HepG2 (cell line): Measurements from ENCODE around the gene ATP8A1. TPM values are rescaled to one million over a fixed set of nuclear protein-coding genes. Genes with fewer than 3 reads are reported as not detected.

Source experiments
- ATAC-seq: fragments of 200-7000 bp; cut with Tn5 transposase; 3 replicates; pipeline ENCODE4 v1.9.1; 2020; ENCODE audit warnings: mild to moderate bottlenecking, moderate library complexity
- BruUV-seq: library from RNA; stranded (reverse); fragments of 400-500 nt; replicated peaks from 2 replicates; lab custom pipeline; 2021; lab: Mats Ljungman, UMichigan
- CTCF ChIA-PET: fragments of 300-600 bp; formaldehyde crosslinking; extraction: SDS; loops from one replicate; lab custom pipeline; 2021; ENCODE audit warnings: low total read pairs, inconsistent platforms, low intra/inter-chr PET ratio; lab: Yijun Ruan, JAX
- POLR2A ChIA-PET: fragments of 350-600 bp; sonication (Branson Sonifier 250); formaldehyde crosslinking; loops from one replicate; lab custom pipeline; 2020; ENCODE audit warnings: antibody characterized with exemption, inconsistent platforms; lab: Yijun Ruan, JAX
- DNase-seq: peaks from one replicate; pipeline ENCODE4 v3.0.0-alpha.2; 2015; ENCODE audit warnings: low spot score
- FAIRE-seq: peaks from 3 replicates; lab custom pipeline; 2011; peaks lifted over from hg19 to GRCh38; lab: Jason Lieb, UNC
- H2AFZ ChIP-seq: one replicate; pipeline ENCODE4 v1.6.1; 2011; ENCODE audit warnings: low read length, inconsistent platforms
- H3K27ac ChIP-seq: fragments of 300-600 bp; 3 replicates; pipeline ENCODE4 v1.8.0; 2011; ENCODE audit warnings: mixed run types, mild to moderate bottlenecking, mixed read lengths, low read length, inconsistent platforms; ENCODE audit not compliant: insufficient read depth; ENCODE audit errors: extremely low read length
- H3K27me3 ChIP-seq, 2 experiments: fragments of 200-600 bp in 1 of 2; 2 replicates in 1 of 2; 3 replicates in 1 of 2; pipeline versions ENCODE4 v1.6.0 to v1.8.0; 2011; ENCODE audit warnings: low read length in 2 of 2, mild to moderate bottlenecking in 2 of 2, moderate library complexity in 2 of 2, inconsistent platforms in 1 of 2; ENCODE audit not compliant: insufficient read depth in 2 of 2, control insufficient read depth in 1 of 2
- H3K36me3 ChIP-seq, 2 experiments: fragments of 200-600 bp in 1 of 2; replicated peaks in 1 of 2; 2 replicates in 1 of 2; 3 replicates in 1 of 2; pipeline versions ENCODE4 v1.5.1 to v1.8.0; 2011; ENCODE audit warnings: low read length in 2 of 2, inconsistent platforms in 1 of 2; ENCODE audit not compliant: insufficient read depth in 2 of 2, control insufficient read depth in 1 of 2
- H3K4me1 ChIP-seq: 2 replicates; pipeline ENCODE4 v1.5.1; 2012; ENCODE audit warnings: low read length, inconsistent platforms; ENCODE audit not compliant: insufficient read depth
- H3K4me2 ChIP-seq: 2 replicates; pipeline ENCODE4 v1.6.0; 2011; ENCODE audit warnings: low read depth, low read length, inconsistent platforms
- H3K4me3 ChIP-seq, 3 experiments: fragments of 200-600 bp in 1 of 3; sonication (generic), shearing (Covaris generic) in 1 of 3; replicated peaks in 1 of 3; 2 replicates each; pipeline ENCODE4 v1.5.1; 2011 to 2016; ENCODE audit warnings: low read length in 3 of 3, inconsistent platforms in 2 of 3, low read depth in 2 of 3, mild to moderate bottlenecking in 2 of 3, control low read depth in 1 of 3, mixed read lengths in 1 of 3; ENCODE audit not compliant: insufficient read depth in 1 of 3
- H3K79me2 ChIP-seq: one replicate; pipeline ENCODE4 v1.6.1; 2011; ENCODE audit warnings: low read length, inconsistent platforms; ENCODE audit not compliant: insufficient read depth
- H3K9ac ChIP-seq: 2 replicates; pipeline ENCODE4 v1.6.0; 2011; ENCODE audit warnings: mild to moderate bottlenecking, low read depth, low read length, inconsistent platforms; ENCODE audit not compliant: insufficient read depth
- H3K9me3 ChIP-seq: 2 replicates; pipeline ENCODE4 v1.5.1; 2012; ENCODE audit warnings: mild to moderate bottlenecking, low read length
- H4K20me1 ChIP-seq: 2 replicates; pipeline ENCODE4 v1.6.0; 2011; ENCODE audit warnings: inconsistent platforms, mild to moderate bottlenecking, low read length, moderate library complexity; ENCODE audit not compliant: insufficient read depth
- GATA4 ChIP-seq: sonication (generic); IDR thresholded peaks from 2 replicates; pipeline ENCODE4 v1.6.1; 2016; ENCODE audit warnings: antibody characterized with exemption, low read depth, borderline replicate concordance
- GTF3A ChIP-seq: sonication (generic); formaldehyde crosslinking; conservative IDR thresholded peaks from 2 replicates; pipeline ENCODE4 v1.4.0; 2020; ENCODE audit warnings: mild to moderate bottlenecking, missing genetic modification reagents
- MEF2D ChIP-seq: sonication (generic); formaldehyde crosslinking; IDR thresholded peaks from 2 replicates; pipeline ENCODE4 v1.5.1; 2020; ENCODE audit warnings: mild to moderate bottlenecking, missing genetic modification reagents
- MIXL1 ChIP-seq: IDR thresholded peaks from 2 replicates; pipeline ENCODE4 v1.6.1; 2016
- MTF2 ChIP-seq: sonication (generic); formaldehyde crosslinking; IDR thresholded peaks from 2 replicates; pipeline ENCODE4 v1.5.0; 2020; ENCODE audit warnings: missing genetic modification reagents, borderline replicate concordance
- SALL2 ChIP-seq: sonication (generic); formaldehyde crosslinking; IDR thresholded peaks from 2 replicates; pipeline ENCODE4 v1.8.1; 2023; ENCODE audit warnings: mild to moderate bottlenecking, missing genetic modification reagents, inconsistent platforms
- SMAD1 ChIP-seq: sonication (generic); formaldehyde crosslinking; IDR thresholded peaks from 2 replicates; pipeline ENCODE4 v1.4.0; 2020; ENCODE audit warnings: missing genetic modification reagents, low read depth, mild to moderate bottlenecking, borderline replicate concordance
- ZNF605 ChIP-seq: sonication (generic); formaldehyde crosslinking; IDR thresholded peaks from 2 replicates; pipeline ENCODE4 v1.8.0; 2022; ENCODE audit warnings: mild to moderate bottlenecking, missing genetic modification reagents
- ZNF616 ChIP-seq: sonication (generic); formaldehyde crosslinking; IDR thresholded peaks from 2 replicates; pipeline ENCODE4 v1.5.0; 2020; ENCODE audit warnings: low read depth, mild to moderate bottlenecking, missing genetic modification reagents
- ZNF737 ChIP-seq: sonication (generic); formaldehyde crosslinking; IDR thresholded peaks from 2 replicates; pipeline ENCODE4 v1.5.0; 2020; ENCODE audit warnings: missing genetic modification reagents, mild to moderate bottlenecking, borderline replicate concordance
- WGBS: methylation state at CpG from one replicate; pipeline ENCODE4 v1.1.6; 2017; ENCODE audit warnings: low lambda C conversion rate; 5-methylcytosine and 5-hydroxymethylcytosine counted together
- in situ Hi-C: cut with HindIII; loops from 2 replicates; pipeline ENCODE4 v1.10.0; 2017; ENCODE audit warnings: low pct_unique_long_range_greater_than_20kb; ENCODE audit not compliant: extremely low pct_ligation_motif_present
- intact Hi-C: fragments of 100-400 bp; cut with micrococcal nuclease; formaldehyde crosslinking; loops from one replicate; pipeline ENCODE4 v1.10.0; 2022; ENCODE audit not compliant: unreplicated experiment
- polyA plus RNA-seq, 8 experiments: library from polyadenylated mRNA; depleted of rRNA in 3 of 8; stranded (reverse) in 7 of 8; unstranded in 1 of 8; fragments of >200 nt; fragmentation: Illumina TruSeq in 4 of 8; extraction: Trizol in 4 of 8; gene quantifications; 2 replicates each; pipeline versions ENCODE4 v1.2.1 to v1.2.3, GENCODE V29; 2011 to 2016; ENCODE audit warnings: low read depth in 4 of 8, missing spikeins in 1 of 8, mixed read lengths in 1 of 8; ENCODE audit not compliant: insufficient read depth in 1 of 8
- total RNA-seq, 5 experiments: library from RNA; depleted of rRNA; stranded (reverse); fragments of >200 nt; fragmentation: Illumina TruSeq; extraction: Trizol; gene quantifications; 2 replicates each; pipeline ENCODE4 v1.2.3, GENCODE V29; 2016; ENCODE audit warnings: low read depth in 1 of 5

The ATP8A1 gene
- total and polyA plus RNA-seq, 2 of the 13 experiments (the other 11 are each of a cell fraction or from before 2014, with no cell fraction given), result 1.7 to 6.2 TPM

DNA sequence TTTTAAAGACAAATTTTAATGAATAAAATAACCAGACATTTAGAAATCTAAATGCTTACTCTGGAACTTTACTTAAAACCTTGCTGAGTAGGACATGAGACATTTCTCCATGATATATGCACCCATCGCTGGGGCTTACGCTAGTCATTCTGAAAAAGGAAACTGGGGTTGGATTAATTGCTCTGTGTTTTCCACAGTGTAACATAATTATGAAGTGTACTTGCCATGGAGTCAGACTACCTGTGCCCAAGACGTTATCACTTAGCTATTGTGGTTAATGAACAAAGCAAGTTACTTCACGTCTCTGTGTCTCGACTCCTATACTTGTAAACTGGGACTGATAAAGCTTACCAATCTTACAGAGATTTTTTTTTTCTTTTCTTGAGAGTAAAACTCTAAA, 211.9 kb downstream of the ATP8A1 start:
- no peak for FAIRE-seq
- no peak for ATAC-seq
- intact Hi-C loops, result no loop called here
- Histone ChIP-seq H3K9ac (no peak overlapping the region), H3K9me3 (no peaks in the 10 kb centered on the region), H3K36me3 (no peaks in the 10 kb centered on the region), H3K4me3 (no peak overlapping the region), H3K79me2 (no peaks in the 10 kb centered on the region), H3K27ac (no peak overlapping the region), H3K27me3 (no peaks in the 10 kb centered on the region), H4K20me1 (no peaks in the 10 kb centered on the region), H3K4me2 (no peak overlapping the region), H2AFZ (no peak overlapping the region), H3K4me1 (no peaks in the 10 kb centered on the region)
- POLR2A ChIA-PET, result no interaction called here
- no peak for DNase-seq
- WGBS, result 85% methylated on average over 5 of the region's 5 CpGs
- in situ Hi-C loops, result no loop called here
- CTCF ChIA-PET, result no interaction called here
- TF ChIP-seq ZNF616 (CRISPR knock-in tag) (no peak), GTF3A (no peak), GATA4 (no peak), MIXL1 (CRISPR knock-in tag) (no peak), SMAD1 (CRISPR knock-in tag) (no peak), ZNF737 (CRISPR knock-in tag) (no peak)
- BruUV-seq, result no TSS peak

DNA sequence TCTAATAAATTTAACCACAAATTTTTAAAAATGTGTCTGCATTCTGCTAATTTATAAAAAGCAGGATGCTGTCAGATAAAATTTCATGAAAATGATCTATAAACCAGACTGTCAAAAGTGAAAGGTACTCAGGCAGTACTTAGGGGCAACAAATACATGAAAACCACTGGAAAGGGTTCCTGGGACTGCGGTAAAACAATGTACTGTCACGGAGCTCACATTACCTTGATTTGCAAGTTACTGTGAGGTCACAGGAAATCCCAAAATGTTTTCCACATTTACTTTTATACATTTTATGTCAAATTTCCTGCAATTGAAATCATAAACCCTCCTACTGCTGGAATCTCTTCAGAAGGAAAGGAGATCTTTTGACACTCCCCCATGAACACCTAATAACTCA, 214.3 kb downstream of the ATP8A1 start:
- CTCF ChIA-PET, result no interaction called here
- TF ChIP-seq SALL2 (no peak), MEF2D (no peak), ZNF605 (no peak), MTF2 (CRISPR knock-in tag) (no peak)
- TF ChIP-seq, all 625 proteins: peak for 0
- Histone ChIP-seq H3K27me3 (no peaks in the 10 kb centered on the region), H4K20me1 (no peaks in the 10 kb centered on the region), H3K27ac (no peak overlapping the region), H3K79me2 (no peaks in the 10 kb centered on the region), H3K36me3 (no peaks in the 10 kb centered on the region), H3K4me1 (no peaks in the 10 kb centered on the region), H3K9me3 (no peaks in the 10 kb centered on the region), H3K4me2 (no peak overlapping the region), H3K4me3 (no peak overlapping the region), H2AFZ (no peak overlapping the region), H3K9ac (no peak overlapping the region)
- DNase-seq (no peak), FAIRE-seq (no peak), ATAC-seq (no peak)
- in situ Hi-C loops, result no loop called here
- WGBS, result 77% methylated on average over 2 of the region's 2 CpGs
- intact Hi-C loops, result no loop called here
- BruUV-seq, result no TSS peak
- POLR2A ChIA-PET, result no interaction called here
